GM21526 (cell line): ENCODE data around the gene ADI1.
"Not testable (repeated sequence)": the region's sequence is repeated elsewhere in the genome, so short reads cannot be mapped to it uniquely, and the experiment has no call there.

Source experiments
- ATAC-seq: cut with Tn5 transposase; IDR thresholded peaks from one replicate; pipeline ENCODE4 v1.9.1; 2021; ENCODE audit warnings: moderate library complexity; ENCODE audit not compliant: unreplicated experiment, low FRiP score

The ADI1 gene

GRCh38 chr2:3529316-3530025 lies 10.1 kb upstream of the ADI1 start:
- no peak for ATAC-seq

- ATAC-seq = no peak
Measured at GRCh38 chr2:3527886-3528785, 8.8 kb upstream of the ADI1 start.

DNA sequence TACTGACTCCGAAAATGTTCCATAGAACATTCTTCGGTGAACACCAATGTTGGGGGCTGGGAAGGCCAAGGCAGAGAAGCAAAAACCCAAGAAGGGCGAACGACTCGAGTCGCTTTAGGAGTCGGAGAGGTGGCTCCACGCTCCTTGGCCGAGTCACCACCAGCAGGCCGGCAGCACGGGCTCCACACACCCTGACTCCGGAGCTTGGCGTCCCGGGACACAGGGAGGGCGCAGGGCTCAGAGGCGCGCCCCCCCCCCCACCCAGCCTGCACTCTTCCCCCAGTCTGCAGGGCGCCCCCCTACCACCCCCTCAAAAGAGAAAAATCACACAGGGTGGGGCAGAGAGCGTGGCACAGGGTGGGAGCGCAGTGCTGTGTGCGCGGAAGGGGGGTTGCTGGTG lies 7.5 kb upstream of the ADI1 start:
- no peak for ATAC-seq

DNA sequence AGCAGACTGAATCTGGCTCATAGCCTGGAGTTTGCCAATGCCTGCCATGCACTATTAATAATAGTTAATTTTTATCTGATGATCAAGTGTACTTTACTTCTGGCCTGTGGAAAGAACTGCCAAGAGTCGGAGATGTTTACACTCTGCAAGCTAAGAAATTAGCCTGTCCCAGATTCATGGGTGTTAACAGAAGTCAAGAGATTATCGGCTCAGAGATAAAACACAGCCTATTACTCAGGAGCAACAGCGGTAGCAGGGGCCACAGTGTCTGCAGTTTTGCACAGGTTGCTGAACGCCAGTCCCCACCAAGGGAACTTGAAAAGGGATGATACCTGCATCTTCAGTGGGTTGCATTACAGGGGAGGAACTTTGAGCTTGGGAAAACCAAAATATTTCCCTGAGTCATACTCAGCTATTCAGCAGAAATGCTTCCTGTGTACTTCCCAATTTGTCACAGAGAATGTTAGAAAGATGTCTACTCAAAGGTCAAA lies 4.3 kb upstream of the ADI1 start:
- no peak for ATAC-seq

DNA sequence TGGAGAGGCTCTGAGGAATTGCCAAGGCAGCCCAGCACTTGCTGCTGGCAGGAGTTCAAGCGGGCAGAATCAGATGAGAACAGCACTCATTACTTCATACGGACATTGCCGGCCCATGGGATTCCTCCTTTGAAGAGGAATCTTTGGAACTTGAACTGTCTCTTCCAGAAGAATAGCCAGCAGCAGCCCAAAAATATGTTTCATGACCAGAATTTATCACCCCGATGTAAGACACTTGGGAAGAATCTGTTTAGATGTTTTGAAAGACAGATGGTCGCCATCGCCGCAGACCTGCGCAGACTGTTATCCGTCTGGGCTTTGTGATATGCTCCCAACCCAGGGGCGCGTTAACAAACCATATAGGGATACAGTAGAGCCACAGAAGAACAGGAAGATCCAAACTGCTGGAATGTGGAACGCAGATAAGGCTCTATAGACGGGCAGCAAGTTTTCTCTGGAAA lies 3.7 kb upstream of the ADI1 start:
- no peak for ATAC-seq

- ATAC-seq = no peak
Measured at GRCh38 chr2:3520591-3520990, 1.3 kb upstream of the ADI1 start.

GRCh38 chr2:3518496-3519254 lies 656 bp downstream of the ADI1 start:
- peak; percentile 79 for ATAC-seq

DNA sequence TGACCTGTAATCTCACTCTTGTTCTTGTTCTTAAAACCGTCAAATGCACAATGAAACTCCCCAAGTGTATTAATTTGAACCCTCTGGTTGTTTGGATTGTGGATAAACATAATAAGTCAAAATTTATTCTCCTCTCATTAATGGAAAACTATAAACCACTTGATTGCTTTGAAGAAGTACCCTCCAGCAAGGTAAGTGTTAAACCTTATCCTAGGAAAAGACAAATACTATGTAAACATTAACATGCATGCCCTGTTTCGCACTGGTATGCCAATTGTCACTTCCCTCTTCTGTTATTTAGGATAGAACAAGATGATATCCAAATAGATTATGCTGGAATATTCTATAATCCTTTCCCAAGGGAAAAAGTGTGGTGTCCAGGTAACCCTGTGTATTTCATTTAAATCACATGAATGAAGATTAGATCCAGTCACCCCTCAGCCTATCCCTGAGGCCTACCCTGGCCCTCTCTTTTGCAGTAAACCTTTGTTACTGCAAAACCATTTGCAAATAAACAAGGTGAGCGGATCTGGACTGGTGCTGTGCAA lies 1.3 kb downstream of the ADI1 start:
- ATAC-seq = no peak

GRCh38 chr2:3516831-3517230 lies 2.5 kb downstream of the ADI1 start:
- no peak for ATAC-seq

DNA sequence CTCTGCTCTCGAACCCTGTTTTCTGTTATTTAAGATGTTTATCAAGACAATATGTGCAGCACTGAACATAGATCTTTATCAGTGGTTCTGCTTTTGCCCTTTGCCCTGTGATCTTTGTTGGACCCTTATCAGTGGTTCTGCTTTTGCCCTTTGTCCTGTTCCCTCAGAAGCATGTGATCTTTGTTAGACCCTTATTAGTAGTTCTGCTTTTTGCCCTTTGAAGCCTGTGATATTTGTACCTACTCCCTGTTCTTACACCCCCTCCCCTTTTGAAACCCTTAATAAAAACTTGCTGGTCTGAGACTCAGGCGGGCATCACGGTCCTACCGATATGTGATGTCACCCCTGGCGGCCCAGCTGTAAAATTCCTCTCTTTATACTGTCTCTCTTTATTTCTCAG lies 3.9 kb downstream of the ADI1 start:
- not testable (repeated sequence) for ATAC-seq

DNA sequence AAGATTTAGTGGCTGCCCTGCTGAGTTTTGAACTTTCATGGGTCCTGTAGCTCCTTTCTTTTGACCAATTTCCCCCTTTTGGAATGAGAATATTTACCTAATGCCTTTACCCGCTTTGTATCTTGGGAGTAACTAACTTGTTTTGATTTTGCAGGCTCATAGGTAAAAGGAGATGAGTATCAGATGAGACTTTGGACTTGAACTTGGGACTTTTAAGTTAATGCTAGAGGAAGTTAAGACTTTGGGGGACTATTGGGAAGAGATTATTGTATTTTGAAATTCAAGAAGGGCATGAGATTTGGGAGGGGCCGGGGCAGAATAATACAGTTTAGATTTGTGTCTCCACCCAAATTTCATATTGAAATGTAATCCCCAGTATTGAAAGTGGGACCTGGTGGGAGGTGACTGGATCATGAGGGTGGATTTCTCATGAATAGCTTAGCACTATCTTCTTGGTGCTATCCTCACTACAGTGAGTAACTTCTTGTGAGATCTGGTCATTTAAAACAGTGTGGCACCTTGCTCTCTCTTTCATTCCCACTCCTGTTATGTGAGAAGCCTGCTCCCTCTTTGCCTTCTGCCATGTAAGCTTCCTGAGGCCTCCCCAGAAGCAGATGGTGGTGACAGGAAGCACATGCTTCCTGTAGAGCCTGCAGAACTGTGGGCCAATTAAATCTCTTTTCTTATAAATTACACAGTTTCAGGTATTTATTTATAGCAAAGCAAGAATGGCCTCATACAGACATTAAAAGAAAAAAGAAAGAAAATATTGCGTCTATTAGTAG lies 6.1 kb downstream of the ADI1 start:
- no peak for ATAC-seq

- no peak for ATAC-seq
Measured at GRCh38 chr2:3512086-3512485, 7.2 kb downstream of the ADI1 start.

- no peak for ATAC-seq
Measured at GRCh38 chr2:3505771-3506170, 13.6 kb downstream of the ADI1 start.

DNA sequence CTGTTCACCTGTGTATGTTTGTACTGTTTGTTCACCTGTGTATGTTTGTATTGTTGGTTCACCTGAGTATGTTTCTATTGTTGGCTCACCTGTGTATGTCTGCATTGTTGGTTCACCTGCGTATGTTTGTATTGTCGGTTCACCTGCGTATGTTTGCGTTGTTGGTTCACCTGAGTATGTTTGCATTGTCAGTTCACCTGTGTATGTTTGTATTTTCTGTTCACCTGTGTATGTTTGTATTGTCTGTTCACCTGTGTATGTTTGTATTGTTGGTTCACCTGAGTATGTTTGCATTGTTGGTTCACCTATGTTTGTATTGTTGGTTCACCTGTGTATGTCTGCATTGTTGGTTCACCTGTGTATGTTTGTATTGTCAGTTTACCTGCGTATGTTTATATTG lies 14.6 kb downstream of the ADI1 start:
- no peak for ATAC-seq

DNA sequence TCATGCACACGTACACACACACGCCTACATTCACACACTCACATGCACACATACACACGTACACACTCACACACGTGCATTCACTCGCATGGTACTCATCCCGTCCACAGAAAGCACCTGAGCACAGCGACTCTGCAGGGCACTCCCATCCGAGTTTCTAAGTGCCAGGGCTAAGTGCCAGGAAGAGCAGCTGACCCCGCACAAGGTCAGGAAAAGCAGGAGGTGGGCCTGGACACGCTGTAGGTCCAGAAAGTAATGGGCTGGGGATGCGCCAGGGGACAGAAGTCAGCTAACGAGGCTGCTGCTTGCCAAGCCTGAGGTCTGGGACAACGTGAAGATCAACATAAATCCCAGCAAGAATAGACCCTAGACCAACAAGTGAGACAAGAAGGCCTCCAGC lies 15.8 kb downstream of the ADI1 start:
- no peak for ATAC-seq

- ATAC-seq = no peak
Measured at GRCh38 chr2:3503046-3503445, 16.3 kb downstream of the ADI1 start.

DNA sequence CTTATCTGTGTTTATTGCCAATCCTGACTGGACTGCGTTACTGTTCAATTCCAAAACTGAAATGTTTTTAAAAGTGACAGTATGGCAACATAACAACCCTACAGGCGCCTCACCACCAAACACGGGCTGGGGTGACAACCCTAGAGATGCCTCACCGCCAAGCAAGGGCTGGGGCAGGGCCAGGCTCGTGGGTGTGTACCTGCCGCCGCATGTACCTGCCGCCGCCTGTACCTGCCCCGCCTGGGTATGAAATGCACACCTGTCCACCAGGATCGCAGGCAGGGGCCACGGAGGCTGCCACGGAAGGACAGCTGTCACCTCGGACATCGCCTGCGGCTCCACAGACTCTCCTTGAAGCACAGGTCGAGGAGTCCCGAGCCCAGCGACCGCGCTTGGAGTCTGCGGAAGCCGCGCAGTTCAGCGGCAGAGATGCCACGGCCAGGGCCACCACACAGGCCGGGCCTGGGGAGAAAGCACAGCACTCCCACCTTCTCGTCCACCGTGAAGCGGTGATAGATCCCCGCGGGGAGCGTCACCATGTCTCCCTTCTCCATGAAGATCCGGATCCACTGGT lies 18.9 kb downstream of the ADI1 start:
- ATAC-seq = no peak

DNA sequence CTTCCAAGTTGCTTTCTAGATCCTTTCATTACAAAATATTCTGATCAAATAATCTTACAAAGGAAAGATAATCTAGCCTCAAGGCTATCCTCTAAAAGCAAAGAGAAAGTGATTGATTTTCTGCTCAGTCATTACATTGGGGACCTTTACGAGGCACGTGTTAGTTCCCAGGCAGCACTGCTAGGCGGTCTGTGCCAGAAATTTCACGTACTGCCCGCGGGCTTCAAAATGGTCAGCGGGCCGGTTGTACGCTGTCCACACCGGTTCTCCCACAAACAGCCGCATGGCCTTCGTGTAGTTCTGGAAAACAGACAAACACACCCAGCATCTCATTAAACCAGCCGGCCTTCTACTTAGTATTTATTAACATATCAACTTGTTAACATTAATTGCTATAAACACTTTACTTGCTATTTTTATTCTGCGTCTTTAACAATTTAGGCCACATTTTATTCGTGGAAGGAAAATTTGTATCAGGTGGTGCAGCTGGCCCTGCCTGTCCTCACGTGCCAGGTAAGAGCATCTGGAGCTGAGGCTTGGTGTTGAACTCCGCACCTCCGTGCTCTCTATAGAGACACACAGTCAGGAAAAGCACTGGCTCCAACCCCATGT lies 20.4 kb downstream of the ADI1 start:
- no peak for ATAC-seq

- not testable (repeated sequence) for ATAC-seq
Measured at GRCh38 chr2:3496708-3497080, 22.6 kb downstream of the ADI1 start.
